ENCODE results near the gene CCNF. TPM values are rescaled to one million over a fixed set of nuclear protein-coding genes. Genes with fewer than 3 reads are reported as not detected.
A peak's percentile ranks its signal among the peaks of the same experiment; 100 is the strongest.

The CCNF gene
- total and polyA plus RNA-seq, 10 of the 15 experiments (the other 5 are each of a cell fraction or from before 2014, with no cell fraction given) = 4.0 to 63.2 (median 27.5) TPM

DNA sequence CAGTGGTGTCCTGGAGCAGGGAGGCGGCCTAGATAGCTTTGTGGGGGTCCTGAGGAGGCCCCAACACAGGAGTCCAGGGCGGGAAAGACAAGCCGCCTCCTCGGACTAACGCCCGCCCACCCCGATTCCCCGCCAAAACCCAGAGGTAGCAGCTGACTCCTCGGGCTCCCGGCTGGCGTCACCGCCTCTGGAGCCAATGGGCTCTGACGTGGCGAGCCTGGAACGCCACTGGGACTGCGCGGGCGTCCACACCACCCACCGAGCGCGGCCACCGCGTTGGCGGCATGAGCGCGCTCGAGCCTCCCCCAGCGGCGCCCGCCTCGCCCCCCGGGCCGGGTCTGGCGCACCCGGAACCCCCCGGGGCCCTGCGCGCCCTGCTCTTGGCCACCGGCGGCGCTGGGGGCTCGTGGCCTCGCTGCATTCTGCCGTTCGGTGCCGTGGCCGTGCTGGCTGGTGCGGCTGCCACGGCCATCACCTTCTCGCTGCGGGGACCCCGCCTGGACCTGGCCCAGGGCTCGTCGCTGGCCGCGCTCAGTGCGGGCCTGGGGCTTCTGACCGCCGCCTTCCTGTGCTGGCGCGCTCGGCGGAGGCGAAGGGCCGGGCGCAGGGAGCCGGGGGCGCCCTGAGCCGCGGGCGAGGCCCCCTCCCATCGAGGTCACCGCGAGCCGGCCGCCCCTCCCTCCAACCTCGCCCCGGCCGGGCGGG, 38.4 kb downstream of the CCNF start (continued):
- no peak for TF ChIP-seq MTA3 (IDR thresholded peaks at IDR 0.05; ENCODE audit: borderline replicate concordance, low read length)
- no peak for TF ChIP-seq ZNF24 (IDR thresholded peaks at IDR 0.05)
- TF ChIP-seq KLF5 (IDR thresholded peaks at IDR 0.05; ENCODE audit: partially characterized antibody) = no peak
- no peak for TF ChIP-seq BCLAF1 (IDR thresholded peaks at IDR 0.05)
- TF ChIP-seq, protein P1, sequence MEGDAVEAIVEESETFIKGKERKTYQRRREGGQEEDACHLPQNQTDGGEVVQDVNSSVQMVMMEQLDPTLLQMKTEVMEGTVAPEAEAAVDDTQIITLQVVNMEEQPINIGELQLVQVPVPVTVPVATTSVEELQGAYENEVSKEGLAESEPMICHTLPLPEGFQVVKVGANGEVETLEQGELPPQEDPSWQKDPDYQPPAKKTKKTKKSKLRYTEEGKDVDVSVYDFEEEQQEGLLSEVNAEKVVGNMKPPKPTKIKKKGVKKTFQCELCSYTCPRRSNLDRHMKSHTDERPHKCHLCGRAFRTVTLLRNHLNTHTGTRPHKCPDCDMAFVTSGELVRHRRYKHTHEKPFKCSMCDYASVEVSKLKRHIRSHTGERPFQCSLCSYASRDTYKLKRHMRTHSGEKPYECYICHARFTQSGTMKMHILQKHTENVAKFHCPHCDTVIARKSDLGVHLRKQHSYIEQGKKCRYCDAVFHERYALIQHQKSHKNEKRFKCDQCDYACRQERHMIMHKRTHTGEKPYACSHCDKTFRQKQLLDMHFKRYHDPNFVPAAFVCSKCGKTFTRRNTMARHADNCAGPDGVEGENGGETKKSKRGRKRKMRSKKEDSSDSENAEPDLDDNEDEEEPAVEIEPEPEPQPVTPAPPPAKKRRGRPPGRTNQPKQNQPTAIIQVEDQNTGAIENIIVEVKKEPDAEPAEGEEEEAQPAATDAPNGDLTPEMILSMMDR (IDR thresholded peaks at IDR 0.05 in 2 of 3, conservative IDR thresholded peaks at IDR 0.05 in 1 of 3; ENCODE audit: control insufficient read depth in 2 of 3, extremely low read depth in 1 of 3, insufficient read depth in 1 of 3, low read depth in 3 of 3, low read length in 3 of 3) = peak in 1 of 3 experiments; percentile 13; a peak in 1 of 6 replicates
- no peak for TF ChIP-seq TCF3 (IDR thresholded peaks at IDR 0.05; ENCODE audit: borderline replicate concordance, insufficient read depth, low read depth, low read length)
- TF ChIP-seq MXI1 (IDR thresholded peaks at IDR 0.05; ENCODE audit: low read depth, low read length) = no peak
- no peak for TF ChIP-seq IKZF2 (IDR thresholded peaks at IDR 0.05)
- no peak for TF ChIP-seq EZH2 (IDR thresholded peaks at IDR 0.05; ENCODE audit: borderline replicate concordance, control insufficient read depth, low read depth, low read length)
- peak; percentile 84 for TF ChIP-seq DPF2 (IDR thresholded peaks at IDR 0.05)
- TF ChIP-seq USF2 (IDR thresholded peaks at IDR 0.05; ENCODE audit: borderline replicate concordance, low read depth, low read length) = no peak
- no peak for TF ChIP-seq ATF7 (IDR thresholded peaks at IDR 0.05; ENCODE audit: low read depth)
- no peak for TF ChIP-seq IRF4 (IDR thresholded peaks at IDR 0.05; ENCODE audit: low read depth, low read length)
- no peak for TF ChIP-seq PAX8 (IDR thresholded peaks at IDR 0.05)
- no peak for TF ChIP-seq ZBED1 (IDR thresholded peaks at IDR 0.05; ENCODE audit: borderline replicate concordance)
- peak in 1 of 2 experiments; percentile 67; a peak in 2 of 4 replicates for TF ChIP-seq BHLHE40 (IDR thresholded peaks at IDR 0.05; ENCODE audit: borderline replicate concordance in 1 of 2, low read depth in 2 of 2, low read length in 1 of 2)
- TF ChIP-seq KAT2A (conservative IDR thresholded peaks at IDR 0.05; ENCODE audit: control insufficient read depth, low read depth, low read length) = no peak
- no peak for TF ChIP-seq FOXM1 (IDR thresholded peaks at IDR 0.05; ENCODE audit: low read depth, low read length)
- peak; percentile 29; the same call in 1 of the 2 replicates for TF ChIP-seq NFYB (IDR thresholded peaks at IDR 0.05; ENCODE audit: insufficient read depth, low read depth, low read length)
- peak; percentile 56 for TF ChIP-seq IKZF1 (conservative IDR thresholded peaks at IDR 0.05)
- no peak for TF ChIP-seq TBL1XR1 (IDR thresholded peaks at IDR 0.05; ENCODE audit: low read depth, low read length)
- TF ChIP-seq TCF12 (IDR thresholded peaks at IDR 0.05; ENCODE audit: low read depth, low read length) = peak; percentile 50; the same call in 1 of the 2 replicates
- no peak for TF ChIP-seq MTA2 (IDR thresholded peaks at IDR 0.05; ENCODE audit: low read depth)
- TF ChIP-seq SRF (IDR thresholded peaks at IDR 0.05; ENCODE audit: low read depth in 2 of 2, low read length in 2 of 2) = no peak
